Hepatocyte (in vitro differentiated cells): ENCODE data around the gene EPHA6. TPM values are rescaled to one million over a fixed set of nuclear protein-coding genes. Genes with fewer than 3 reads are reported as not detected.
"Not testable (repeated sequence)": the region's sequence is repeated elsewhere in the genome, so short reads cannot be mapped to it uniquely, and the experiment has no call there.

Experiments used
- DNase-seq: peaks from one replicate; pipeline ENCODE4 v3.0.0-alpha.2; 2016; ENCODE audit warnings: low spot score
- H2AFZ ChIP-seq: fragments of 200-600 bp; sonication (generic); 2 replicates; pipeline ENCODE4 v1.6.0; 2016; ENCODE audit warnings: antibody characterized with exemption, mild to moderate bottlenecking
- H3K27ac ChIP-seq: fragments of 200-600 bp; sonication (generic); 2 replicates; pipeline ENCODE4 v1.5.1; 2016; ENCODE audit warnings: mild to moderate bottlenecking
- H3K27me3 ChIP-seq: fragments of 200-600 bp; sonication (generic); 2 replicates; pipeline ENCODE4 v1.6.1; 2016
- H3K36me3 ChIP-seq: fragments of 200-600 bp; sonication (generic); replicated peaks from 2 replicates; pipeline ENCODE4 v1.5.1; 2016; ENCODE audit warnings: low read depth; ENCODE audit not compliant: insufficient read depth
- H3K4me1 ChIP-seq: fragments of 200-600 bp; sonication (generic); 2 replicates; pipeline ENCODE4 v1.5.1; 2016; ENCODE audit warnings: mild to moderate bottlenecking, moderate library complexity; ENCODE audit not compliant: insufficient read depth
- H3K4me2 ChIP-seq: fragments of 200-600 bp; sonication (generic); 2 replicates; pipeline ENCODE4 v1.6.0; 2016
- H3K4me3 ChIP-seq: fragments of 200-600 bp; sonication (generic); 2 replicates; pipeline ENCODE4 v1.5.1; 2016; ENCODE audit warnings: mild to moderate bottlenecking
- H3K79me2 ChIP-seq: fragments of 200-600 bp; sonication (generic); 2 replicates; pipeline ENCODE4 v1.6.0; 2017; ENCODE audit warnings: mild to moderate bottlenecking
- H3K9me2 ChIP-seq: fragments of 200-600 bp; sonication (generic); replicated peaks from 2 replicates; pipeline ENCODE4 v1.6.0; 2017; ENCODE audit warnings: mild to moderate bottlenecking; ENCODE audit not compliant: insufficient read depth
- H3K9me3 ChIP-seq: fragments of 200-600 bp; sonication (generic); 2 replicates; pipeline ENCODE4 v1.5.1; 2016; ENCODE audit warnings: low read depth, mild to moderate bottlenecking
- H4K20me1 ChIP-seq: fragments of 200-600 bp; sonication (generic); 2 replicates; pipeline ENCODE4 v1.6.0; 2016; ENCODE audit warnings: mild to moderate bottlenecking; ENCODE audit not compliant: insufficient read depth, poor library complexity, severe bottlenecking
- CTCF ChIP-seq: fragments of 200-600 bp; sonication (generic); IDR thresholded peaks from 2 replicates; pipeline ENCODE4 v1.5.1; 2016; ENCODE audit warnings: antibody characterized with exemption, mild to moderate bottlenecking; ENCODE audit not compliant: poor library complexity
- EZH2 ChIP-seq: fragments of 200-600 bp; sonication (generic); IDR thresholded peaks from 2 replicates; pipeline ENCODE4 v1.6.1; 2016; ENCODE audit warnings: antibody characterized with exemption, mild to moderate bottlenecking, borderline replicate concordance
- EZH2phosphoT487 ChIP-seq: fragments of 200-600 bp; sonication (generic); IDR thresholded peaks from one replicate; pipeline ENCODE4 v1.6.1; 2018; ENCODE audit warnings: antibody characterized with exemption, mild to moderate bottlenecking, low read depth, moderate library complexity; ENCODE audit not compliant: unreplicated experiment, severe bottlenecking
- WGBS: methylation state at CpG from one replicate; pipeline ENCODE4 v1.1.6; 2016; ENCODE audit warnings: low lambda C conversion rate; ENCODE audit errors: missing lambda C conversion rate; 5-methylcytosine and 5-hydroxymethylcytosine counted together
- polyA plus RNA-seq: library from polyadenylated mRNA; unstranded; fragments of >200 nt; fragmentation: Nextera tagmentation; extraction: Ambion mirVana; gene quantifications from 2 replicates; pipeline ENCODE4 v1.2.1, GENCODE V29; 2016
- total RNA-seq: library from RNA; depleted of rRNA; stranded (reverse); fragments of >200 nt; gene quantifications from 2 replicates; pipeline ENCODE4 v1.2.3, GENCODE V29; 2014

The EPHA6 gene
- total and polyA plus RNA-seq, 2 experiments from 2014 or later: 3.4 to 16.7 TPM

- no peak for TF ChIP-seq EZH2
- TF ChIP-seq EZH2phosphoT487: no peak
- no peak for TF ChIP-seq CTCF
- no peaks in the 10 kb centered on the region for H3K36me3 ChIP-seq
- H3K4me3 ChIP-seq: no peak overlapping the region
- no peaks in the 10 kb centered on the region for H3K79me2 ChIP-seq
- no peaks in the 10 kb centered on the region for H3K4me1 ChIP-seq
- no peak overlapping the region for H2AFZ ChIP-seq
- no peak overlapping the region for H3K27ac ChIP-seq
- WGBS: 94% methylated on average over 8 of the region's 8 CpGs
- no peaks in the 10 kb centered on the region for H3K9me2 ChIP-seq
- no peaks in the 10 kb centered on the region for H4K20me1 ChIP-seq
- H3K27me3 ChIP-seq: no peaks in the 10 kb centered on the region
- no peaks in the 10 kb centered on the region for H3K9me3 ChIP-seq
- H3K4me2 ChIP-seq: no peak overlapping the region
- DNase-seq: no peak
Measured at GRCh38 chr3:97264180-97264579, 449.8 kb downstream of the EPHA6 start.

GRCh38 chr3:97265237-97266005 is 451.0 kb downstream of the EPHA6 start:
- H3K79me2 ChIP-seq: no peaks in the 10 kb centered on the region
- H3K9me2 ChIP-seq: no peaks in the 10 kb centered on the region
- no peak overlapping the region for H3K27ac ChIP-seq
- H3K27me3 ChIP-seq: no peaks in the 10 kb centered on the region
- H4K20me1 ChIP-seq: no peaks in the 10 kb centered on the region
- TF ChIP-seq CTCF: no peak
- no peaks in the 10 kb centered on the region for H3K9me3 ChIP-seq
- DNase-seq: no peak
- 95% methylated on average over 19 of the region's 19 CpGs for WGBS
- no peaks in the 10 kb centered on the region for H3K36me3 ChIP-seq
- H2AFZ ChIP-seq: no peak overlapping the region
- H3K4me1 ChIP-seq: no peaks in the 10 kb centered on the region
- no peak overlapping the region for H3K4me2 ChIP-seq
- H3K4me3 ChIP-seq: no peak overlapping the region

- H2AFZ ChIP-seq: no peak overlapping the region
- 40% methylated on average over 2 of the region's 2 CpGs for WGBS
- H3K4me1 ChIP-seq: no peaks in the 10 kb centered on the region
- no peak overlapping the region for H3K4me2 ChIP-seq
- H3K36me3 ChIP-seq: no peaks in the 10 kb centered on the region
- no peak overlapping the region for H3K4me3 ChIP-seq
- no peaks in the 10 kb centered on the region for H4K20me1 ChIP-seq
- H3K9me3 ChIP-seq: no peaks in the 10 kb centered on the region
- no peak for DNase-seq
- no peaks in the 10 kb centered on the region for H3K27me3 ChIP-seq
- H3K27ac ChIP-seq: no peak overlapping the region
- no peaks in the 10 kb centered on the region for H3K9me2 ChIP-seq
- no peak for TF ChIP-seq CTCF
- TF ChIP-seq EZH2phosphoT487: no peak
- TF ChIP-seq EZH2: no peak
- no peaks in the 10 kb centered on the region for H3K79me2 ChIP-seq
Measured at GRCh38 chr3:97269202-97269601, 454.8 kb downstream of the EPHA6 start.

GRCh38 chr3:97276879-97277550 is 462.6 kb downstream of the EPHA6 start:
- H2AFZ ChIP-seq, H3K4me3 ChIP-seq, DNase-seq, H3K4me1 ChIP-seq, H3K36me3 ChIP-seq, H4K20me1 ChIP-seq, H3K9me3 ChIP-seq, H3K79me2 ChIP-seq, H3K9me2 ChIP-seq, H3K27ac ChIP-seq, H3K4me2 ChIP-seq, H3K27me3 ChIP-seq: not testable (repeated sequence)
- 68% methylated on average over 15 of the region's 15 CpGs for WGBS
